B cell (primary cell): ENCODE results near the gene AFF1. TPM values are rescaled to one million over a fixed set of nuclear protein-coding genes. Genes with fewer than 3 reads are reported as not detected.

Source experiments
- ATAC-seq: fragments of 200-7000 bp; cut with Tn5 transposase; one replicate; pipeline ENCODE4 v1.10.0; 2021; ENCODE audit warnings: low read depth, mild to moderate bottlenecking, moderate number of reproducible peaks, moderate library complexity
- CTCF ChIA-PET: fragments of 350-600 bp; sonication (Branson Sonifier 250); formaldehyde crosslinking; loops from one replicate; lab custom pipeline; 2021; ENCODE audit warnings: antibody characterized with exemption, inconsistent platforms; lab: Charles Lee
- POLR2A ChIA-PET: fragments of 350-600 bp; sonication (Branson Sonifier 250); formaldehyde crosslinking; loops from one replicate; lab custom pipeline; 2021; ENCODE audit warnings: antibody characterized with exemption; lab: Charles Lee
- DNase-seq: peaks from one replicate; pipeline ENCODE4 v3.0.0; 2013
- H2AFZ ChIP-seq: 2 replicates; pipeline ENCODE4 v1.6.1; 2012; ENCODE audit warnings: mild to moderate bottlenecking, low read depth, low read length; ENCODE audit not compliant: insufficient read depth, poor library complexity, severe bottlenecking
- H3K27ac ChIP-seq, 2 donors: 1 replicate in 1 of 2; 2 replicates in 1 of 2; pipeline ENCODE4 v1.5.1; 2012 to 2013; ENCODE audit warnings: low read length in 2 of 2, mild to moderate bottlenecking in 2 of 2, moderate library complexity in 1 of 2
- H3K27me3 ChIP-seq, 4 experiments: fragments of 200-600 bp in 1 of 4; sonication (generic) in 1 of 4; replicated peaks in 1 of 4; 1 replicate in 2 of 4; 2 replicates in 2 of 4; pipeline versions ENCODE4 v1.6.1 to v1.7.0; 2013 to 2016; ENCODE audit warnings: low read length in 3 of 4, mild to moderate bottlenecking in 2 of 4, mixed read lengths in 1 of 4, moderate library complexity in 1 of 4; ENCODE audit not compliant: insufficient read depth in 4 of 4, control insufficient read depth in 3 of 4; ENCODE audit errors: control extremely low read depth in 1 of 4
- H3K36me3 ChIP-seq, 2 experiments: replicated peaks in 1 of 2; 1 replicate in 1 of 2; 2 replicates in 1 of 2; pipeline versions ENCODE4 v1.6.1 to v1.7.1; 2013; ENCODE audit warnings: low read length in 1 of 2; ENCODE audit not compliant: insufficient read depth in 2 of 2, control insufficient read depth in 1 of 2; ENCODE audit errors: control extremely low read depth in 1 of 2, extremely low read depth in 1 of 2
- H3K4me1 ChIP-seq, 2 donors: fragments of 200-600 bp in 1 of 2; sonication (generic) in 1 of 2; 1 replicate in 1 of 2; 2 replicates in 1 of 2; pipeline versions ENCODE4 v1.5.1 to v1.6.1; 2013 to 2017; ENCODE audit warnings: low read length in 2 of 2; ENCODE audit not compliant: control insufficient read depth in 2 of 2, insufficient read depth in 2 of 2
- H3K4me2 ChIP-seq: replicated peaks from 2 replicates; pipeline ENCODE3; 2012; ENCODE audit warnings: mild to moderate bottlenecking, low read depth, low read length; ENCODE audit not compliant: poor library complexity, severe bottlenecking
- H3K4me3 ChIP-seq, 5 experiments: fragments of 200-600 bp in 1 of 5; sonication (generic) in 1 of 5; 1 replicate in 3 of 5; 2 replicates in 2 of 5; pipeline versions ENCODE4 v1.5.1 to v1.7.0; 2011 to 2016; ENCODE audit warnings: low read length in 4 of 5, mild to moderate bottlenecking in 4 of 5, low read depth in 2 of 5, control low read depth in 1 of 5, moderate library complexity in 1 of 5; ENCODE audit not compliant: insufficient read depth in 1 of 5; ENCODE audit errors: control extremely low read depth in 1 of 5, extremely low read depth in 1 of 5
- H3K79me2 ChIP-seq: fragments of 200-600 bp; sonication (generic); one replicate; pipeline ENCODE4 v1.6.0; 2016; ENCODE audit warnings: low read length; ENCODE audit not compliant: control insufficient read depth, insufficient read depth
- H3K9ac ChIP-seq: fragments of 200-600 bp; sonication (generic); 2 replicates; pipeline ENCODE4 v1.6.1; 2017; ENCODE audit warnings: mild to moderate bottlenecking, low read length, moderate library complexity
- H3K9me3 ChIP-seq, 3 donors: one replicate each; pipeline versions ENCODE4 v1.6.1 to v1.7.1; 2013; ENCODE audit warnings: low read length in 2 of 3; ENCODE audit not compliant: control insufficient read depth in 2 of 3, insufficient read depth in 1 of 3; ENCODE audit errors: control extremely low read depth in 1 of 3
- H4K20me1 ChIP-seq: 2 replicates; pipeline ENCODE4 v1.6.0; 2012; ENCODE audit warnings: mild to moderate bottlenecking, low read length; ENCODE audit not compliant: insufficient read depth, control insufficient read depth, poor library complexity, severe bottlenecking
- H3K27ac Mint-ChIP-seq: one replicate; pipeline ENCODE4 v1.8.0; 2021; ENCODE audit warnings: mixed read lengths
- H3K27me3 Mint-ChIP-seq: one replicate; pipeline ENCODE4 v1.8.0; 2021; ENCODE audit warnings: mixed read lengths
- H3K4me1 Mint-ChIP-seq: one replicate; pipeline ENCODE4 v1.8.0; 2021; ENCODE audit warnings: mixed read lengths
- H3K4me3 Mint-ChIP-seq: one replicate; pipeline ENCODE4 v1.8.0; 2021; ENCODE audit warnings: mixed read lengths
- H3K9me3 Mint-ChIP-seq: one replicate; pipeline ENCODE4 v1.8.0; 2022; ENCODE audit warnings: mixed read lengths; ENCODE audit not compliant: insufficient read depth
- EZH2 ChIP-seq: IDR thresholded peaks from 2 replicates; pipeline ENCODE4 v1.6.1; 2012; ENCODE audit warnings: borderline replicate concordance, low read depth, mild to moderate bottlenecking, moderate library complexity, low read length; ENCODE audit not compliant: insufficient read depth, poor library complexity, severe bottlenecking
- WGBS: methylation state at CpG from one replicate; pipeline ENCODE4 v1.1.5; 2013; ENCODE audit warnings: missing lambda C conversion rate; ENCODE audit not compliant: insufficient coverage; 5-methylcytosine and 5-hydroxymethylcytosine counted together
- intact Hi-C: fragments of 100-400 bp; cut with micrococcal nuclease; formaldehyde crosslinking; loops from one replicate; pipeline ENCODE4 v1.10.0; 2022
- polyA plus RNA-seq: library from polyadenylated mRNA; depleted of rRNA; stranded (reverse); fragments of >200 nt; gene quantifications from 2 replicates; pipeline ENCODE4 v1.2.3, GENCODE V29; 2012
- total RNA-seq, 2 donors: library from RNA; stranded (reverse); fragments of 120-200 nt in 1 of 2; gene quantifications; 1 replicate in 1 of 2; 2 replicates in 1 of 2; pipeline versions ENCODE4 v1.2.3 to v1.2.4, GENCODE V29; 2013 to 2022
- TF ChIP-seq, protein P1 (sequence below): fragments of 200-600 bp; IDR thresholded peaks from one replicate; pipeline ENCODE4 v1.8.0; 2022; ENCODE audit warnings: antibody characterized with exemption, mild to moderate bottlenecking

Gene AFF1
- total and polyA plus RNA-seq, 2 donors (not counting 1 experiment from before 2014, with no cell fraction given) = 15.3 to 135 TPM

DNA sequence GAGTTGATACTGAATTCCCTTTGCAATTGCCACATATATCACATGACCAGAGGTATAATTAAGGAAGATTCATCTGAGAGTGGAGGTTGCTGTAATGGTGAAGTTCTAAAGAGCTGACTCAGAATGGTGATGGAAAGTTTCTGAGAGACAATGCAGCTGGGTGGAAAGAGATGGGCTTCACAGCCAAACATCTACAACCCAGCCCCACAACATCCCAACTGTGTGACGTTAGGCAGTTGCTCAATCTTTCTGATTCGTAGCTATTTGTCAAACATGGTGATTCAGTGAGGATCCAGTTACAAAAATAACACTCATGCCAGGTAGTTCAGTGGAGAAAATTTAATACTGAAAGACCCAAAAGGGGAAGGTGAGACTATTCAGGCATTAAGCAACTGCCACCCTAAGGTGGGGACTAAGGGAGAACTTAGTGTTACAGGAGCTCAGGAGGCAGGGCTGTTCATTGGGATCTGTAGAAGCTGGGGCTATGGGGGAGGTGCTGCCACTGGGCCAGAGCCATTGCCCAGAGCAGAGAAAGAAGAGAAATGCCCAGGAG lies 6.9 kb upstream of the AFF1 start:
- H2AFZ ChIP-seq = no peak overlapping the region
- Mint-ChIP-seq H3K27ac (no peak overlapping the region), H3K9me3 (no peaks in the 10 kb centered on the region), H3K4me3 (no peak overlapping the region), H3K4me1 (peaks cover 14% of the 10 kb centered on the region), H3K27me3 (no peaks in the 10 kb centered on the region)
- H3K4me3 ChIP-seq = no peak overlapping the region
- POLR2A ChIA-PET = interaction anchor here (0.7 kb wide), 1 partner anchor 222 kb away, joined by 3 read pairs; no protein-coding TSS in a partner anchor
- no peak overlapping the region for H3K27ac ChIP-seq
- H3K9ac ChIP-seq = no peak overlapping the region
- peak overlapping the region; percentile 2 for H3K4me2 ChIP-seq
- no peaks in the 10 kb centered on the region for H3K27me3 ChIP-seq
- H3K79me2 ChIP-seq = peaks cover under 1% of the 10 kb centered on the region
- intact Hi-C loops = no loop called here
- no CpG with 5 or more reads among the region's 2 CpGs for WGBS
- H3K9me3 ChIP-seq = no peaks in the 10 kb centered on the region
- no peaks in the 10 kb centered on the region for H3K36me3 ChIP-seq
- no peak for ATAC-seq
- no peaks in the 10 kb centered on the region for H4K20me1 ChIP-seq
- DNase-seq = no peak
- H3K4me1 ChIP-seq = peaks cover 10 to 13% of the 10 kb centered on the region in 2 donors
- TF ChIP-seq, protein P1, sequence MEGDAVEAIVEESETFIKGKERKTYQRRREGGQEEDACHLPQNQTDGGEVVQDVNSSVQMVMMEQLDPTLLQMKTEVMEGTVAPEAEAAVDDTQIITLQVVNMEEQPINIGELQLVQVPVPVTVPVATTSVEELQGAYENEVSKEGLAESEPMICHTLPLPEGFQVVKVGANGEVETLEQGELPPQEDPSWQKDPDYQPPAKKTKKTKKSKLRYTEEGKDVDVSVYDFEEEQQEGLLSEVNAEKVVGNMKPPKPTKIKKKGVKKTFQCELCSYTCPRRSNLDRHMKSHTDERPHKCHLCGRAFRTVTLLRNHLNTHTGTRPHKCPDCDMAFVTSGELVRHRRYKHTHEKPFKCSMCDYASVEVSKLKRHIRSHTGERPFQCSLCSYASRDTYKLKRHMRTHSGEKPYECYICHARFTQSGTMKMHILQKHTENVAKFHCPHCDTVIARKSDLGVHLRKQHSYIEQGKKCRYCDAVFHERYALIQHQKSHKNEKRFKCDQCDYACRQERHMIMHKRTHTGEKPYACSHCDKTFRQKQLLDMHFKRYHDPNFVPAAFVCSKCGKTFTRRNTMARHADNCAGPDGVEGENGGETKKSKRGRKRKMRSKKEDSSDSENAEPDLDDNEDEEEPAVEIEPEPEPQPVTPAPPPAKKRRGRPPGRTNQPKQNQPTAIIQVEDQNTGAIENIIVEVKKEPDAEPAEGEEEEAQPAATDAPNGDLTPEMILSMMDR = no peak
- no peak for TF ChIP-seq EZH2
- CTCF ChIA-PET = interaction anchor here (1.5 to 4.2 kb wide), 2 partner anchors 165 to 168 kb away, joined by 4 to 25 read pairs; no protein-coding TSS in a partner anchor

DNA sequence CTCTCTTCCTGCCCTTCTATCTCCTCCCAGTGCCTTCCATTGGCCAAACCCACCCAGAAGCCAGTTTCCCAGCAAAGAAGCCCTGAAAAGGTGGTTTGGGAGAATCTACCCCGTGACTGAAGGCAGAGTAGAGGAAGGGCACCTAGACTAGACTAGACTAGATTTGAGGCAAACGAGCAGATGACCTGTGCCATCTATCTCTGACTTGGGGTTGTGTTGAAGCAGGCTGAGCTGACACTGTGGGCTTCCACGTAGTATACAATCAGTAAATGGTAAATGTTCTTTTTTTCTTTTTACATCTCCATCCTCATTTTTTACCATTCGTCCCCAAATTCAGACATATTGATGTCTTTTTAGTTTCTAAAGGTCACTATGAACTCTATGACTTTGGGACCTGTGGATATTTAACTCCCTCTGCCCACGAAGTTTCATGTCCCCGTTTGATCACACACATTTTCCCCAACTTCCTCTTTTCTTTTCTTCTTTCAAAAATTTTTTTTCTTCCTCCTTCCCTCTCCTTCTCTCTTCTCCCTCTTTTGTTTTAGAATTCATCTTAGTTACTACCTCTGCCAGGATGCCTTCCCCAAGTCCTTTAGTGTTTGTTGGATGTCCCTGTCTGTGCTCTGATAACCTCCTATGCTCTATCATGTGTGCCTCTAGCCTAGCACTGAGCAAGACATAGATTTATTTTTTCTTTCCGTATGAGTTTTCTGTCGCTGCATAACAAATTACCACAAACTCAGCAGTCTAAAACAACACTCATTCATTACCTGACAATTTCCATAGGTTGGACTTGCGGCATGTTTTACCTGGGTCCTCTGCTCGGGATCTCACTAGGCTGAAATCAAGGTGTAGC lies 6.2 kb upstream of the AFF1 start:
- Histone ChIP-seq H3K27ac (no peak overlapping the region), H3K36me3 (no peaks in the 10 kb centered on the region), H3K9me3 (no peaks in the 10 kb centered on the region), H2AFZ (no peak overlapping the region), H3K4me2 (peak overlapping the region; percentile 2), H3K79me2 (no peaks in the 10 kb centered on the region), H3K27me3 (no peaks in the 10 kb centered on the region), H3K9ac (no peak overlapping the region), H3K4me3 (no peak overlapping the region), H3K4me1 (peaks cover 10 to 15% of the 10 kb centered on the region in 2 donors), H4K20me1 (no peaks in the 10 kb centered on the region)
- ChIA-PET POLR2A (no interaction called here), CTCF (interaction anchor here (0.8 to 4.2 kb wide), 2 partner anchors 81 to 164 kb away, joined by 3 to 25 read pairs; no protein-coding TSS in a partner anchor)
- ATAC-seq (no peak), DNase-seq (no peak)
- intact Hi-C loops = no loop called here
- 65% methylated on average over 7 of the region's 10 CpGs for WGBS
- Mint-ChIP-seq H3K4me1 (peaks cover 15% of the 10 kb centered on the region), H3K27me3 (no peaks in the 10 kb centered on the region), H3K9me3 (no peaks in the 10 kb centered on the region), H3K27ac (no peak overlapping the region), H3K4me3 (no peak overlapping the region)
- TF ChIP-seq, protein P1 = no peak
- TF ChIP-seq EZH2 = no peak
